Activated T-helper 1 cell treated with anti-CD3 and anti-CD28 coated beads, Interleukin-2, amount 50 U/mL, for 16 hours (primary cell): Measurements from ENCODE around the gene SLCO4A1.
"Not testable (repeated sequence)": the region's sequence is repeated elsewhere in the genome, so short reads cannot be mapped to it uniquely, and the experiment has no call there.

ENCODE experiments used
- DNase-seq, 2 donors: peaks; one replicate each; pipeline ENCODE4 v3.0.0-alpha.2; 2020; ENCODE audit warnings: low read depth in 1 of 2, low spot score in 1 of 2

The SLCO4A1 gene

GRCh38 chr20:62679978-62680589 lies 37.8 kb downstream of the SLCO4A1 start:
- DNase-seq: no peak

- DNase-seq: no peak
These were observed 40.7 kb downstream of the SLCO4A1 start for GRCh38 chr20:62682912-62683517.

- DNase-seq: not testable (repeated sequence)
These were observed 41.5 kb downstream of the SLCO4A1 start for GRCh38 chr20:62683660-62684322.

- no peak for DNase-seq
These were observed 42.7 kb downstream of the SLCO4A1 start for GRCh38 chr20:62684981-62685380.

GRCh38 chr20:62685781-62686555 lies 43.7 kb downstream of the SLCO4A1 start:
- DNase-seq: no peak

GRCh38 chr20:62686869-62687830 lies 44.8 kb downstream of the SLCO4A1 start:
- no peak for DNase-seq

- DNase-seq: no peak
These were observed 45.8 kb downstream of the SLCO4A1 start for GRCh38 chr20:62688083-62688482.

GRCh38 chr20:62688855-62689460 lies 46.7 kb downstream of the SLCO4A1 start:
- no peak for DNase-seq

- DNase-seq: no peak
These were observed 47.6 kb downstream of the SLCO4A1 start for GRCh38 chr20:62689861-62690260.

- no peak for DNase-seq
These were observed 48.0 kb downstream of the SLCO4A1 start for GRCh38 chr20:62690261-62690820.

- no peak for DNase-seq
These were observed 49.2 kb downstream of the SLCO4A1 start for GRCh38 chr20:62691487-62691886.

- DNase-seq: no peak
These were observed 49.9 kb downstream of the SLCO4A1 start for GRCh38 chr20:62692176-62692575.

- no peak for DNase-seq
These were observed 50.7 kb downstream of the SLCO4A1 start for GRCh38 chr20:62692801-62693523.

- no peak for DNase-seq
These were observed 51.2 kb downstream of the SLCO4A1 start for GRCh38 chr20:62693524-62693922.

GRCh38 chr20:62694106-62694505 lies 51.8 kb downstream of the SLCO4A1 start:
- DNase-seq: no peak

- no peak for DNase-seq
These were observed 52.6 kb downstream of the SLCO4A1 start for GRCh38 chr20:62694868-62695267.

- DNase-seq: no peak
These were observed 53.4 kb downstream of the SLCO4A1 start for GRCh38 chr20:62695448-62696414.

GRCh38 chr20:62696434-62696957 lies 54.2 kb downstream of the SLCO4A1 start:
- no peak for DNase-seq
